Liver (tissue), 9 donors: ENCODE results near the gene RNFT2. TPM values are rescaled to one million over a fixed set of nuclear protein-coding genes. Genes with fewer than 3 reads are reported as not detected.

Experiments used
- DNase-seq: peaks from one replicate; pipeline ENCODE4 v3.0.0-alpha.2; 2017; ENCODE audit warnings: low spot score
- H3K27ac ChIP-seq, 2 donors: one replicate each; pipeline ENCODE4 v1.7.0; 2013; ENCODE audit warnings: inconsistent platforms in 2 of 2, low read length in 2 of 2, control low read depth in 1 of 2, low read depth in 1 of 2, mild to moderate bottlenecking in 1 of 2
- H3K27me3 ChIP-seq, 4 donors: one replicate each; pipeline versions ENCODE4 v1.6.1 to v1.7.0; 2013; ENCODE audit warnings: low read length in 3 of 4, inconsistent platforms in 1 of 4, mild to moderate bottlenecking in 1 of 4, moderate library complexity in 1 of 4; ENCODE audit not compliant: control insufficient read depth in 4 of 4, insufficient read depth in 4 of 4
- H3K36me3 ChIP-seq, 4 donors: one replicate each; pipeline versions ENCODE4 v1.6.1 to v1.7.0; 2013; ENCODE audit warnings: low read length in 3 of 4, mild to moderate bottlenecking in 3 of 4, low read depth in 1 of 4, moderate library complexity in 1 of 4; ENCODE audit not compliant: control insufficient read depth in 4 of 4, insufficient read depth in 3 of 4
- H3K4me1 ChIP-seq, 4 donors: one replicate each; pipeline versions ENCODE4 v1.6.1 to v1.7.0; 2013; ENCODE audit warnings: low read length in 3 of 4, mild to moderate bottlenecking in 3 of 4, moderate library complexity in 1 of 4; ENCODE audit not compliant: control insufficient read depth in 4 of 4, insufficient read depth in 4 of 4
- H3K4me3 ChIP-seq, 3 donors: one replicate each; pipeline versions ENCODE4 v1.6.1 to v1.7.0; 2013; ENCODE audit warnings: low read length in 3 of 3, control low read depth in 1 of 3, low read depth in 1 of 3, mild to moderate bottlenecking in 1 of 3
- H3K9ac ChIP-seq, 2 donors: one replicate each; pipeline ENCODE4 v1.7.0; 2013; ENCODE audit warnings: low read length in 2 of 2, mild to moderate bottlenecking in 2 of 2, moderate library complexity in 2 of 2, control low read depth in 1 of 2, low read depth in 1 of 2
- H3K9me3 ChIP-seq, 4 donors: one replicate each; pipeline versions ENCODE4 v1.6.1 to v1.7.0; 2013; ENCODE audit warnings: low read length in 3 of 4; ENCODE audit not compliant: control insufficient read depth in 4 of 4
- EGR1 ChIP-seq, 2 donors: IDR thresholded peaks; 2 replicates each; pipeline ENCODE4 v1.6.1; 2016 to 2018; ENCODE audit warnings: antibody characterized with exemption in 2 of 2, low read depth in 2 of 2
- FOXA1 ChIP-seq: IDR thresholded peaks from 2 replicates; pipeline ENCODE4 v1.6.1; 2016; ENCODE audit warnings: antibody characterized with exemption
- FOXA2 ChIP-seq: IDR thresholded peaks from 2 replicates; pipeline ENCODE4 v1.6.1; 2016; ENCODE audit warnings: antibody characterized with exemption
- GABPA ChIP-seq, 2 donors: IDR thresholded peaks in 1 of 2; conservative IDR thresholded peaks in 1 of 2; 2 replicates each; pipeline ENCODE4 v1.6.1; 2016; ENCODE audit warnings: antibody characterized with exemption in 2 of 2, mild to moderate bottlenecking in 1 of 2, moderate library complexity in 1 of 2
- HNF4A ChIP-seq, 2 donors: conservative IDR thresholded peaks; 2 replicates each; pipeline ENCODE4 v1.6.1; 2016; ENCODE audit warnings: antibody characterized with exemption in 2 of 2, mild to moderate bottlenecking in 2 of 2
- HNF4G ChIP-seq: IDR thresholded peaks from 2 replicates; pipeline ENCODE4 v1.6.1; 2016; ENCODE audit warnings: antibody characterized with exemption
- JUND ChIP-seq, 2 donors: IDR thresholded peaks; 2 replicates each; pipeline ENCODE4 v1.6.1; 2016; ENCODE audit warnings: antibody characterized with exemption in 2 of 2
- NR2F2 ChIP-seq: IDR thresholded peaks from 2 replicates; pipeline ENCODE4 v1.6.1; 2016; ENCODE audit warnings: antibody characterized with exemption
- RAD21 ChIP-seq, 2 donors: IDR thresholded peaks; 2 replicates each; pipeline ENCODE4 v1.6.1; 2016; ENCODE audit warnings: antibody characterized with exemption in 2 of 2, mild to moderate bottlenecking in 2 of 2
- RXRA ChIP-seq, 2 donors: IDR thresholded peaks; 2 replicates each; pipeline ENCODE4 v1.6.1; 2017 to 2018; ENCODE audit warnings: antibody characterized with exemption in 2 of 2, mild to moderate bottlenecking in 1 of 2
- SP1 ChIP-seq: IDR thresholded peaks from 2 replicates; pipeline ENCODE4 v1.6.1; 2018; ENCODE audit warnings: antibody characterized with exemption, mild to moderate bottlenecking
- TAF1 ChIP-seq: conservative IDR thresholded peaks from 2 replicates; pipeline ENCODE4 v1.6.1; 2016; ENCODE audit warnings: antibody characterized with exemption, mild to moderate bottlenecking
- YY1 ChIP-seq: IDR thresholded peaks from 2 replicates; pipeline ENCODE4 v1.6.1; 2016; ENCODE audit warnings: antibody characterized with exemption, mild to moderate bottlenecking
- WGBS: extraction: QIAGEN DNeasy Blood & Tissue Kit; methylation state at CpG from one replicate; pipeline ENCODE4 v1.1.7; 2013; 5-methylcytosine and 5-hydroxymethylcytosine counted together
- polyA plus RNA-seq, 2 donors: library from polyadenylated mRNA; stranded (reverse) in 1 of 2; unstranded in 1 of 2; fragments of 200-250 nt in 1 of 2; fragments of >200 nt in 1 of 2; fragmentation: Nextera tagmentation in 1 of 2; extraction: Ambion mirVana in 1 of 2; gene quantifications; one replicate each; pipeline versions ENCODE4 v1.2.1 to v1.2.3, GENCODE V29; 2013 to 2015
- total RNA-seq, 2 donors: library from RNA; depleted of rRNA; stranded (reverse); fragments of >200 nt; gene quantifications; one replicate each; pipeline ENCODE4 v1.2.3, GENCODE V29; 2014
- TF ChIP-seq, protein P1 (sequence below): IDR thresholded peaks from 2 replicates; pipeline ENCODE4 v1.6.1; 2016; ENCODE audit warnings: antibody characterized with exemption
- TF ChIP-seq, protein P2 (sequence below): fragments of 150-350 bp; IDR thresholded peaks from 2 replicates; pipeline ENCODE4 v1.5.1; 2017; ENCODE audit warnings: improper control_type of control experiment, low read depth, low read length; ENCODE audit not compliant: missing input control
- TF ChIP-seq, protein P3 (sequence below): IDR thresholded peaks from 2 replicates; pipeline ENCODE4 v1.6.1; 2016; ENCODE audit warnings: antibody characterized with exemption
- TF ChIP-seq, protein P4 (sequence below): IDR thresholded peaks from 2 replicates; pipeline ENCODE4 v1.6.1; 2016; ENCODE audit warnings: antibody characterized with exemption
- TF ChIP-seq, protein P5 (sequence below): IDR thresholded peaks from 2 replicates; pipeline ENCODE4 v1.6.1; 2016; ENCODE audit warnings: antibody characterized with exemption, mild to moderate bottlenecking
- donor health status: healthy.
- donor health status: healthy.
- donor health status: healthy.
- donor health status: healthy.
- donor health status: healthy.

The RNFT2 gene
- total and polyA plus RNA-seq, 4 donors, result 0.13 to 1.4 (median 0.19) TPM

GRCh38 chr12:116689979-116690744 lies 48.0 kb upstream of the RNFT2 start (continued):
- TF ChIP-seq, protein P1, sequence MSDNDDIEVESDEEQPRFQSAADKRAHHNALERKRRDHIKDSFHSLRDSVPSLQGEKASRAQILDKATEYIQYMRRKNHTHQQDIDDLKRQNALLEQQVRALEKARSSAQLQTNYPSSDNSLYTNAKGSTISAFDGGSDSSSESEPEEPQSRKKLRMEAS, result no peak
- no peak for TF ChIP-seq HNF4A (conservative IDR thresholded peaks at IDR 0.05)
- TF ChIP-seq TAF1, result no peak
- TF ChIP-seq, protein P2, sequence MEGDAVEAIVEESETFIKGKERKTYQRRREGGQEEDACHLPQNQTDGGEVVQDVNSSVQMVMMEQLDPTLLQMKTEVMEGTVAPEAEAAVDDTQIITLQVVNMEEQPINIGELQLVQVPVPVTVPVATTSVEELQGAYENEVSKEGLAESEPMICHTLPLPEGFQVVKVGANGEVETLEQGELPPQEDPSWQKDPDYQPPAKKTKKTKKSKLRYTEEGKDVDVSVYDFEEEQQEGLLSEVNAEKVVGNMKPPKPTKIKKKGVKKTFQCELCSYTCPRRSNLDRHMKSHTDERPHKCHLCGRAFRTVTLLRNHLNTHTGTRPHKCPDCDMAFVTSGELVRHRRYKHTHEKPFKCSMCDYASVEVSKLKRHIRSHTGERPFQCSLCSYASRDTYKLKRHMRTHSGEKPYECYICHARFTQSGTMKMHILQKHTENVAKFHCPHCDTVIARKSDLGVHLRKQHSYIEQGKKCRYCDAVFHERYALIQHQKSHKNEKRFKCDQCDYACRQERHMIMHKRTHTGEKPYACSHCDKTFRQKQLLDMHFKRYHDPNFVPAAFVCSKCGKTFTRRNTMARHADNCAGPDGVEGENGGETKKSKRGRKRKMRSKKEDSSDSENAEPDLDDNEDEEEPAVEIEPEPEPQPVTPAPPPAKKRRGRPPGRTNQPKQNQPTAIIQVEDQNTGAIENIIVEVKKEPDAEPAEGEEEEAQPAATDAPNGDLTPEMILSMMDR, result no peak
- TF ChIP-seq, protein P3, sequence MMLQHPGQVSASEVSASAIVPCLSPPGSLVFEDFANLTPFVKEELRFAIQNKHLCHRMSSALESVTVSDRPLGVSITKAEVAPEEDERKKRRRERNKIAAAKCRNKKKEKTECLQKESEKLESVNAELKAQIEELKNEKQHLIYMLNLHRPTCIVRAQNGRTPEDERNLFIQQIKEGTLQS, result no peak

DNA sequence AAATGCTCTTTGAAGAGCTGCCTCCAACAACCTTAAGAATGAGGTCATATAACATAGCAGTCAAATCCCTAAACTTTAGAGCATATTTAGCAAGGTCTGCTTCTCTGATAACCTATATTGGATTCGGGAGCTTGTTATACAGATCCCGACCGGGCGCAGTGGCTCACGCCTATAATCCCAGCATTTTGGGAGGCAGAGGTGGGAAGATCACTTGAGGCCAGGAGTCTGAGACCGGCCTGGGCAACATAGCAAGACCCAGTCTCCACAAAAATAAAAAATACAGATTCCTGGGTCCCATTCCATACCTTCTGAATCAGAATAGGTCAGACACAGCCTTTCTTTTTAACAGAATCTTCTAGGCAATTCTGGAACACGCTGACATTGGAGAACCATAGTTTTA lies 46.9 kb upstream of the RNFT2 start:
- 96% methylated on average over 7 of the region's 7 CpGs for WGBS
- no peaks in the 10 kb centered on the region for H3K27me3 ChIP-seq
- H3K27ac ChIP-seq, result no peak overlapping the region
- TF ChIP-seq, protein P3, result no peak
- TF ChIP-seq TAF1 (no peak), EGR1 (IDR thresholded peaks at IDR 0.05; ENCODE audit: low read depth in 2 of 2) (no peak), SP1 (no peak), RAD21 (IDR thresholded peaks at IDR 0.05) (no peak), FOXA2 (no peak), NR2F2 (no peak), FOXA1 (no peak), JUND (IDR thresholded peaks at IDR 0.05) (no peak), RXRA (IDR thresholded peaks at IDR 0.05) (no peak), HNF4G (no peak), GABPA (IDR thresholded peaks at IDR 0.05 in 1 of 2, conservative IDR thresholded peaks at IDR 0.05 in 1 of 2) (no peak), YY1 (no peak), HNF4A (conservative IDR thresholded peaks at IDR 0.05) (no peak)
- TF ChIP-seq, protein P2, result no peak
- TF ChIP-seq, protein P4, sequence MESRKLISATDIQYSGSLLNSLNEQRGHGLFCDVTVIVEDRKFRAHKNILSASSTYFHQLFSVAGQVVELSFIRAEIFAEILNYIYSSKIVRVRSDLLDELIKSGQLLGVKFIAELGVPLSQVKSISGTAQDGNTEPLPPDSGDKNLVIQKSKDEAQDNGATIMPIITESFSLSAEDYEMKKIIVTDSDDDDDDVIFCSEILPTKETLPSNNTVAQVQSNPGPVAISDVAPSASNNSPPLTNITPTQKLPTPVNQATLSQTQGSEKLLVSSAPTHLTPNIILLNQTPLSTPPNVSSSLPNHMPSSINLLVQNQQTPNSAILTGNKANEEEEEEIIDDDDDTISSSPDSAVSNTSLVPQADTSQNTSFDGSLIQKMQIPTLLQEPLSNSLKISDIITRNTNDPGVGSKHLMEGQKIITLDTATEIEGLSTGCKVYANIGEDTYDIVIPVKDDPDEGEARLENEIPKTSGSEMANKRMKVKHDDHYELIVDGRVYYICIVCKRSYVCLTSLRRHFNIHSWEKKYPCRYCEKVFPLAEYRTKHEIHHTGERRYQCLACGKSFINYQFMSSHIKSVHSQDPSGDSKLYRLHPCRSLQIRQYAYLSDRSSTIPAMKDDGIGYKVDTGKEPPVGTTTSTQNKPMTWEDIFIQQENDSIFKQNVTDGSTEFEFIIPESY, result no peak
- TF ChIP-seq, protein P1, result no peak
- TF ChIP-seq, protein P5, sequence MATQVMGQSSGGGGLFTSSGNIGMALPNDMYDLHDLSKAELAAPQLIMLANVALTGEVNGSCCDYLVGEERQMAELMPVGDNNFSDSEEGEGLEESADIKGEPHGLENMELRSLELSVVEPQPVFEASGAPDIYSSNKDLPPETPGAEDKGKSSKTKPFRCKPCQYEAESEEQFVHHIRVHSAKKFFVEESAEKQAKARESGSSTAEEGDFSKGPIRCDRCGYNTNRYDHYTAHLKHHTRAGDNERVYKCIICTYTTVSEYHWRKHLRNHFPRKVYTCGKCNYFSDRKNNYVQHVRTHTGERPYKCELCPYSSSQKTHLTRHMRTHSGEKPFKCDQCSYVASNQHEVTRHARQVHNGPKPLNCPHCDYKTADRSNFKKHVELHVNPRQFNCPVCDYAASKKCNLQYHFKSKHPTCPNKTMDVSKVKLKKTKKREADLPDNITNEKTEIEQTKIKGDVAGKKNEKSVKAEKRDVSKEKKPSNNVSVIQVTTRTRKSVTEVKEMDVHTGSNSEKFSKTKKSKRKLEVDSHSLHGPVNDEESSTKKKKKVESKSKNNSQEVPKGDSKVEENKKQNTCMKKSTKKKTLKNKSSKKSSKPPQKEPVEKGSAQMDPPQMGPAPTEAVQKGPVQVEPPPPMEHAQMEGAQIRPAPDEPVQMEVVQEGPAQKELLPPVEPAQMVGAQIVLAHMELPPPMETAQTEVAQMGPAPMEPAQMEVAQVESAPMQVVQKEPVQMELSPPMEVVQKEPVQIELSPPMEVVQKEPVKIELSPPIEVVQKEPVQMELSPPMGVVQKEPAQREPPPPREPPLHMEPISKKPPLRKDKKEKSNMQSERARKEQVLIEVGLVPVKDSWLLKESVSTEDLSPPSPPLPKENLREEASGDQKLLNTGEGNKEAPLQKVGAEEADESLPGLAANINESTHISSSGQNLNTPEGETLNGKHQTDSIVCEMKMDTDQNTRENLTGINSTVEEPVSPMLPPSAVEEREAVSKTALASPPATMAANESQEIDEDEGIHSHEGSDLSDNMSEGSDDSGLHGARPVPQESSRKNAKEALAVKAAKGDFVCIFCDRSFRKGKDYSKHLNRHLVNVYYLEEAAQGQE, result no peak
- peaks cover 0 to 23% (median 17%) of the 10 kb centered on the region in 4 donors for H3K4me1 ChIP-seq
- DNase-seq, result no peak
- H3K4me3 ChIP-seq, result no peak overlapping the region
- H3K36me3 ChIP-seq, result no peaks in the 10 kb centered on the region
- H3K9me3 ChIP-seq, result no peaks in the 10 kb centered on the region
- H3K9ac ChIP-seq, result no peak overlapping the region
